ENCODE results near the gene NUDT7.

GRCh38 chr16:77748421-77749005, 26.2 kb downstream of the NUDT7 start:
- TF ChIP-seq POLR2AphosphoS5 (IDR thresholded peaks at IDR 0.05; ENCODE audit: low read depth, low read length) = no peak
- no peak for TF ChIP-seq REST (IDR thresholded peaks at IDR 0.05; ENCODE audit: insufficient read depth in 1 of 2, low read depth in 2 of 2, low read length in 2 of 2)
- no peak for TF ChIP-seq TAF1 (IDR thresholded peaks at IDR 0.05; ENCODE audit: borderline replicate concordance, insufficient read depth, low read length)
- TF ChIP-seq SIN3A (IDR thresholded peaks at IDR 0.05; ENCODE audit: borderline replicate concordance, insufficient read depth, low read length) = no peak
- no peak for TF ChIP-seq FOXP2 (optimal IDR thresholded peaks at IDR 0.05; ENCODE audit: borderline replicate concordance, extremely low read depth, extremely low read length, insufficient read depth)
